SK-N-SH (cell line): ENCODE measurements around the gene KTN1. TPM values are rescaled to one million over a fixed set of nuclear protein-coding genes. Genes with fewer than 3 reads are reported as not detected.

ENCODE experiments used
- CTCF ChIA-PET: fragments of 300-600, 350-600 bp; formaldehyde crosslinking; extraction: SDS; loops from one replicate; lab custom pipeline; 2021; lab: Yijun Ruan, JAX
- POLR2A ChIA-PET: fragments of 350-600 bp; sonication (Branson Sonifier 250); formaldehyde crosslinking; extraction: SDS; loops from one replicate; lab custom pipeline; 2020; ENCODE audit warnings: antibody characterized with exemption, inconsistent platforms; lab: Yijun Ruan, JAX
- DNase-seq: peaks from one replicate; pipeline ENCODE4 v3.0.0; 2012
- H2AFZ ChIP-seq: fragments of 200-600 bp; sonication (generic); 2 replicates; pipeline ENCODE4 v1.8.1; 2016; ENCODE audit warnings: antibody characterized with exemption, mild to moderate bottlenecking, low read depth
- H3F3A ChIP-seq: fragments of 200-600 bp; sonication (generic); replicated peaks from 2 replicates; pipeline ENCODE3; 2016; ENCODE audit warnings: antibody characterized with exemption, mild to moderate bottlenecking; ENCODE audit not compliant: insufficient read depth
- H3K27ac ChIP-seq, 2 experiments: fragments of 200-500 bp in 1 of 2; fragments of 200-600 bp in 1 of 2; sonication (Bioruptor generic) in 1 of 2; sonication (generic), shearing (Covaris generic) in 1 of 2; 2 replicates each; pipeline versions ENCODE4 v1.5.1 to v1.6.1; 2014 to 2016; ENCODE audit warnings: low read depth in 2 of 2, inconsistent platforms in 1 of 2, low read length in 1 of 2, mild to moderate bottlenecking in 1 of 2, mixed read lengths in 1 of 2
- H3K27me3 ChIP-seq: fragments of 200-600 bp; sonication (generic), shearing (Covaris generic); 2 replicates; pipeline ENCODE4 v1.6.1; 2016; ENCODE audit warnings: mixed run types; ENCODE audit not compliant: insufficient read depth
- H3K36me3 ChIP-seq, 2 experiments: fragments of 200-500 bp in 1 of 2; fragments of 200-600 bp in 1 of 2; sonication (Bioruptor generic) in 1 of 2; sonication (generic) in 1 of 2; replicated peaks in 1 of 2; 2 replicates each; pipeline versions ENCODE3 to v1.5.1; 2014 to 2016; ENCODE audit warnings: low read length in 1 of 2, mild to moderate bottlenecking in 1 of 2; ENCODE audit not compliant: insufficient read depth in 2 of 2, control insufficient read depth in 1 of 2
- H3K4me1 ChIP-seq, 2 experiments: fragments of 200-500 bp in 1 of 2; fragments of 200-600 bp in 1 of 2; sonication (Bioruptor generic) in 1 of 2; sonication (generic), shearing (Covaris generic) in 1 of 2; 2 replicates each; pipeline versions ENCODE4 v1.5.1 to v1.6.1; 2014 to 2016; ENCODE audit warnings: low read depth in 1 of 2, low read length in 1 of 2, mixed run types in 1 of 2; ENCODE audit not compliant: insufficient read depth in 2 of 2, control insufficient read depth in 1 of 2
- H3K4me2 ChIP-seq: fragments of 200-600 bp; sonication (generic), shearing (Covaris generic); 2 replicates; pipeline ENCODE4 v1.6.1; 2017; ENCODE audit warnings: mixed run types
- H3K4me3 ChIP-seq, 2 experiments: fragments of 200-500 bp in 1 of 2; fragments of 200-600 bp in 1 of 2; sonication (Bioruptor generic) in 1 of 2; sonication (generic), shearing (Covaris generic) in 1 of 2; 2 replicates each; pipeline versions ENCODE4 v1.5.1 to v1.8.1; 2014 to 2016; ENCODE audit warnings: low read depth in 2 of 2, inconsistent platforms in 1 of 2, low read length in 1 of 2, mild to moderate bottlenecking in 1 of 2, mixed read lengths in 1 of 2, moderate library complexity in 1 of 2
- H3K79me2 ChIP-seq: fragments of 200-600 bp; sonication (generic); 2 replicates; pipeline ENCODE4 v1.8.1; 2017; ENCODE audit warnings: mild to moderate bottlenecking; ENCODE audit not compliant: insufficient read depth
- H3K9ac ChIP-seq: fragments of 200-600 bp; sonication (generic); 2 replicates; pipeline ENCODE4 v1.6.1; 2017; ENCODE audit warnings: mixed run types
- H3K9me2 ChIP-seq: fragments of 200-600 bp; sonication (generic); 2 replicates; pipeline ENCODE4 v1.6.1; 2017; ENCODE audit warnings: mixed run types
- H3K9me3 ChIP-seq: fragments of 200-600 bp; sonication (generic); 2 replicates; pipeline ENCODE4 v1.6.1; 2017; ENCODE audit warnings: mixed run types, mild to moderate bottlenecking, moderate library complexity
- H4K20me1 ChIP-seq: fragments of 200-600 bp; sonication (generic); 2 replicates; pipeline ENCODE4 v1.6.1; 2017; ENCODE audit warnings: mild to moderate bottlenecking, mixed run types; ENCODE audit not compliant: insufficient read depth
- CHD2 ChIP-seq: fragments of 150-350 bp; IDR thresholded peaks from 2 replicates; pipeline ENCODE4 v1.6.1; 2018; ENCODE audit warnings: low read length; ENCODE audit not compliant: partially characterized antibody
- EZH2phosphoT487 ChIP-seq: fragments of 200-600 bp; sonication (generic); IDR thresholded peaks from 2 replicates; pipeline ENCODE4 v1.6.1; 2017; ENCODE audit warnings: low read depth, mixed run types, mild to moderate bottlenecking, antibody characterized with exemption, moderate library complexity, borderline replicate concordance
- FOSL2 ChIP-seq: IDR thresholded peaks from 2 replicates; pipeline ENCODE4 v1.4.0; 2012; ENCODE audit warnings: low read depth, mild to moderate bottlenecking, moderate library complexity, borderline replicate concordance
- FOXJ3 ChIP-seq: sonication (generic); formaldehyde crosslinking; IDR thresholded peaks from 2 replicates; pipeline ENCODE4 v1.5.1; 2020; ENCODE audit warnings: mild to moderate bottlenecking, missing genetic modification reagents
- GABPA ChIP-seq: IDR thresholded peaks from 2 replicates; pipeline ENCODE4 v1.4.0; 2012; ENCODE audit warnings: low read depth, mild to moderate bottlenecking
- JUND ChIP-seq: IDR thresholded peaks from 2 replicates; pipeline ENCODE4 v1.4.0; 2012
- MAX ChIP-seq: IDR thresholded peaks from 2 replicates; pipeline ENCODE4 v1.4.0; 2012; ENCODE audit warnings: low read depth
- POLR2AphosphoS5 ChIP-seq: IDR thresholded peaks from 2 replicates; pipeline ENCODE4 v1.6.1; 2012; ENCODE audit warnings: low read depth, low read length
- RCOR1 ChIP-seq: fragments of 150-350 bp; IDR thresholded peaks from 2 replicates; pipeline ENCODE4 v1.6.1; 2017; ENCODE audit warnings: antibody characterized with exemption, low read length
- RXRA ChIP-seq: IDR thresholded peaks from 2 replicates; pipeline ENCODE4 v1.4.0; 2012; ENCODE audit warnings: low read depth, mild to moderate bottlenecking, borderline replicate concordance
- TAF1 ChIP-seq: IDR thresholded peaks from 2 replicates; pipeline ENCODE4 v1.6.1; 2012; ENCODE audit warnings: low read depth, mild to moderate bottlenecking, low read length, moderate library complexity, borderline replicate concordance
- TEAD4 ChIP-seq: IDR thresholded peaks from 2 replicates; pipeline ENCODE4 v1.4.0; 2012; ENCODE audit warnings: mild to moderate bottlenecking, borderline replicate concordance; ENCODE audit not compliant: insufficient read depth
- WGBS: methylation state at CpG from one replicate; pipeline ENCODE4 v1.1.6; 2017; ENCODE audit warnings: low lambda C conversion rate; 5-methylcytosine and 5-hydroxymethylcytosine counted together
- polyA plus RNA-seq, 3 experiments: library from polyadenylated mRNA; depleted of rRNA; stranded (reverse); fragments of >200 nt; gene quantifications; 2 replicates each; pipeline ENCODE4 v1.2.3, GENCODE V29; 2012

Gene KTN1
- polyA plus RNA-seq, 1 of the 3 experiments (the other 2 are of a cell fraction), result 39.5 TPM

DNA sequence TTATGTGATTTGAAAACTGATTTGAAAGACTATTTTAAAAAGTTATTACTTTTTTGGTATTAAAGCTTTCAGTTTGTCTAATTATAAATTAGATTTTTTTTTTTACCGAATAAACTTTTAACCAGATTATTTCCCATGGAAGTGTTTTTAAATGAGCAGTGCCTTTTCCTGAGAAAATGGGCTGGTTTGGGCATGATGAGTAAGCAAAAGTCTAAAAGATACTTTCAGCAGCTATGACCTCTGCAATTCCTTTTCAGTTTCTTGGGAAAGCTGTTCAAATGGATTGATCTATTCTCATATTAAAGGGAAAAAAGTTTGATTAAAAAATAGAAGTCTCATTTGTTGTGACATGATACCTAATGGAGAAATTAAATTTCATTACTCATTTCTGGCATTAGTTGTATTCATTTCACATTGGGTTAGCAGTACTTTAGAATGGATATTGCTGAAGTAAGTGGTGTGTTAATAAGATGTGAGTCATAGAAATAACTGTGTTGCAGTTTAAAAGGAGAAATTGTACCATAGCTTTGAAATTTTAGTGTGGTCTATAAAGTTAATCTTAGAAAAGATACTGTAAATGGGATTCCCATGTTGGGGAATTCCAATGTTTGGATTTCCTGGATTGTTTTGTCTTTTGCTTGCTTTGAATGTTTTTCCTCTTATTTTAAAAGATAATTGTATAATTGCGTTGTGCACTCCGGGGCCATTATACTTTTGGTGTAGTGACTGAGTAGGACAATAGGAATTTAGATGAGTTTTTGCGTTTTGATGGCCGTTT is 21.0 kb downstream of the KTN1 start:
- H3K9me3 ChIP-seq, result no peaks in the 10 kb centered on the region
- H4K20me1 ChIP-seq, result peaks cover 40% of the 10 kb centered on the region
- peak overlapping the region in 1 of 2 experiments; percentile 7; a peak in 1 of 4 replicates for H3K4me3 ChIP-seq
- no peak overlapping the region for H2AFZ ChIP-seq
- 26% methylated on average over 5 of the region's 5 CpGs for WGBS
- no peak for DNase-seq
- H3K36me3 ChIP-seq, result peaks cover 2 to 12% of the 10 kb centered on the region in 2 experiments
- TF ChIP-seq FOSL2 (0 out of 2 replicates have a peak, but pooled peaks have one; percentile 11), GABPA (no peak)
- H3F3A ChIP-seq, result peaks cover 24% of the 10 kb centered on the region
- CTCF ChIA-PET, result interaction anchor here (1.5 kb wide), 1 partner anchor 155 kb away, joined by 5 read pairs; no protein-coding TSS in a partner anchor
- peak overlapping the region in 1 of 2 experiments; percentile 78; a peak in 2 of 4 replicates for H3K27ac ChIP-seq
- peak overlapping the region; percentile 34; the same call in 1 of the 2 replicates for H3K4me2 ChIP-seq
- POLR2A ChIA-PET, result no interaction called here
- H3K4me1 ChIP-seq, result peaks cover 0 to 27% of the 10 kb centered on the region in 2 experiments; a peak in 2 of 4 replicates
- H3K9me2 ChIP-seq, result no peaks in the 10 kb centered on the region
- peaks cover 96% of the 10 kb centered on the region for H3K79me2 ChIP-seq
- peak overlapping the region; percentile 6; the same call in 1 of the 2 replicates for H3K9ac ChIP-seq
- H3K27me3 ChIP-seq, result no peaks in the 10 kb centered on the region

- Histone ChIP-seq H3K9ac (no peak overlapping the region), H3K27me3 (no peaks in the 10 kb centered on the region), H3K9me3 (no peaks in the 10 kb centered on the region), H2AFZ (no peak overlapping the region), H3K9me2 (no peaks in the 10 kb centered on the region), H3K79me2 (peaks cover 96% of the 10 kb centered on the region), H3K27ac (no peak overlapping the region), H3K36me3 (peaks cover 0 to 7% of the 10 kb centered on the region in 2 experiments), H4K20me1 (peaks cover 45% of the 10 kb centered on the region), H3F3A (peaks cover 22% of the 10 kb centered on the region), H3K4me2 (no peak overlapping the region), H3K4me1 (peaks cover 0 to 39% of the 10 kb centered on the region in 2 experiments; a peak in 2 of 4 replicates), H3K4me3 (no peak overlapping the region)
- no peak for DNase-seq
- 98% methylated on average over 4 of the region's 4 CpGs for WGBS
- TF ChIP-seq RXRA, result no peak
- no peak for TF ChIP-seq FOXJ3
- CTCF ChIA-PET, result interaction anchor here (0.9 kb wide), 1 partner anchor 35 kb away, joined by 3 read pairs; no protein-coding TSS in a partner anchor
- POLR2A ChIA-PET, result no interaction called here
Measured at GRCh38 chr14:55603401-55603953, 23.5 kb downstream of the KTN1 start.

GRCh38 chr14:55604488-55604887 is 24.5 kb downstream of the KTN1 start:
- Histone ChIP-seq H3F3A (peaks cover 26% of the 10 kb centered on the region), H3K4me2 (no peak overlapping the region), H3K4me3 (no peak overlapping the region), H3K9me2 (no peaks in the 10 kb centered on the region), H3K27ac (no peak overlapping the region), H4K20me1 (peaks cover 54% of the 10 kb centered on the region), H2AFZ (no peak overlapping the region), H3K9ac (no peak overlapping the region), H3K36me3 (no peaks in the 10 kb centered on the region), H3K79me2 (peaks cover 96% of the 10 kb centered on the region), H3K4me1 (peaks cover 0 to 44% of the 10 kb centered on the region in 2 experiments; a peak in 2 of 4 replicates), H3K9me3 (no peaks in the 10 kb centered on the region), H3K27me3 (no peaks in the 10 kb centered on the region)
- ChIA-PET POLR2A (no interaction called here), CTCF (interaction anchor here (1.9 kb wide), 1 partner anchor 166 kb away, joined by 6 read pairs; no protein-coding TSS in a partner anchor)
- no peak for TF ChIP-seq FOXJ3
- no peak for TF ChIP-seq TEAD4
- no peak for TF ChIP-seq EZH2phosphoT487
- TF ChIP-seq GABPA, result no peak
- no peak for TF ChIP-seq MAX
- TF ChIP-seq FOSL2, result no peak
- TF ChIP-seq RCOR1, result no peak
- TF ChIP-seq RXRA, result no peak
- TF ChIP-seq TAF1, result no peak
- no peak for TF ChIP-seq CHD2
- no peak for TF ChIP-seq POLR2AphosphoS5
- no peak for TF ChIP-seq JUND
- no peak for DNase-seq
